ENCODE measurements around the gene TNNC2.
"Not testable (repeated sequence)": the region's sequence is repeated elsewhere in the genome, so short reads cannot be mapped to it uniquely, and the experiment has no call there.

The TNNC2 gene

DNA sequence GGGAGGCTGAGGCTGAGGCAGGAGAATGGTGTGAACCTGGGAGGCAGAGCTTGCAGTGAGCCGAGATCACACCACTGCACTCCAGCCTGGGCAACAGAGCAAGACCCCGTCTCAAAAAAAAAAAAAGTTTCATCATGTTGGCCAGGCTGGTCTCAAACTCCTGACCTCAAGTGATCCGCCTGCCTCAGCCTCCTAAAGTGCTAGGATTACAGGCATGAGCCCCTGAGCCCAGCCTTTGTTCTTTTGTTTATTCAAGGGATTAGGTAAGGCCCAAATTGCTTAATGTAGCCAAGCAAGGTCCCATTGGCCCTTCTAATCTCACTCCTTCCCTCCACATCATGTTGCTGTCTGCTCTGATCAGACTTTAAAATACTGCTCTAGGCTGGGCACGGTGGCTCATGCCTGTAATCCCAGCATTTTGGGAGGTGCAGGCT lies 2.6 kb upstream of the TNNC2 start:
- not testable (repeated sequence) for H3K4me1 ChIP-seq (ENCODE audit: control insufficient read depth, low read depth, low read length); H2BK120ac ChIP-seq (ENCODE audit: low read depth, low read length); H3K79me1 ChIP-seq (ENCODE audit: low read length); H3K36me3 ChIP-seq (ENCODE audit: control insufficient read depth, insufficient read depth, low read length); H4K8ac ChIP-seq (ENCODE audit: low read depth, low read length); H3K18ac ChIP-seq (ENCODE audit: low read length); H3K23ac ChIP-seq (ENCODE audit: low read length); H3K27ac ChIP-seq (ENCODE audit: low read depth, low read length); H2BK15ac ChIP-seq (replicated peaks; ENCODE audit: low read depth); DNase-seq; H3K4me2 ChIP-seq (ENCODE audit: low read length); H3K4ac ChIP-seq (ENCODE audit: low read depth, low read length); H3K56ac ChIP-seq (ENCODE audit: low read length); H3K4me3 ChIP-seq (ENCODE audit: low read length); H3K9ac ChIP-seq (ENCODE audit: low read length); H2AK5ac ChIP-seq (ENCODE audit: low read length); H2BK5ac ChIP-seq (ENCODE audit: low read length); H4K5ac ChIP-seq (ENCODE audit: low read length); H3K27me3 ChIP-seq (ENCODE audit: insufficient read depth, low read length, poor library complexity); H3K79me2 ChIP-seq (ENCODE audit: control insufficient read depth, insufficient read depth, low read length)
- no CpG with 5 or more reads among the region's 4 CpGs for WGBS (ENCODE audit: extremely low coverage, insufficient coverage, low lambda C conversion rate)

DNA sequence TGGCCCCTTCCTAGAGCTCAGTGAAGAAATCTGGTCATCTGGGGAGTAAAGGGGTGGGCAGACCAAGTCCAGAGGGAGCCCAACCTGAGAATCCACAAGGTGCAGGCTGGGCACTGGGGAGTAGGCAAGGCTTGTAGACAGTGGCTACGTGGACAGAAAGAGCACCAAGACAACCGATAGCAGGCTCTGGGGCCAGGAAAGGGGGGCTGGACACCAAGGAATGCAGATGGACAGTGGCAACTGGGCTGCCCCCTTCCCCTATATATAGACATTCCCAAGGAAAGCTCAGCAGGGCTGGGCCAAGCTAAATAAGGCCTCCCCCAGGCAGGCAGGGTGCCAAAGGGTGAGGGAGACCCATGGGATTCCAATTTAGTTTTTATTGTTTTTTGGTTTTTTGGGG lies 1.5 kb upstream of the TNNC2 start:
- H3K4me3 ChIP-seq (ENCODE audit: low read length), result no peak overlapping the region
- no peak overlapping the region for H3K18ac ChIP-seq (ENCODE audit: low read length)
- no peaks in the 10 kb centered on the region for H3K79me2 ChIP-seq (ENCODE audit: control insufficient read depth, insufficient read depth, low read length)
- no peak overlapping the region for H2BK15ac ChIP-seq (replicated peaks; ENCODE audit: low read depth)
- no CpG with 5 or more reads among the region's 2 CpGs for WGBS (ENCODE audit: extremely low coverage, insufficient coverage, low lambda C conversion rate)
- no peak overlapping the region for H3K4ac ChIP-seq (ENCODE audit: low read depth, low read length)
- no peaks in the 10 kb centered on the region for H3K4me1 ChIP-seq (ENCODE audit: control insufficient read depth, low read depth, low read length)
- no peak for DNase-seq
- H3K36me3 ChIP-seq (ENCODE audit: control insufficient read depth, insufficient read depth, low read length), result no peaks in the 10 kb centered on the region
- no peak overlapping the region for H4K5ac ChIP-seq (ENCODE audit: low read length)
- no peak overlapping the region for H3K4me2 ChIP-seq (ENCODE audit: low read length)
- no peaks in the 10 kb centered on the region for H3K27me3 ChIP-seq (ENCODE audit: insufficient read depth, low read length, poor library complexity)
- H3K9ac ChIP-seq (ENCODE audit: low read length), result no peak overlapping the region
- H4K8ac ChIP-seq (ENCODE audit: low read depth, low read length), result no peak overlapping the region
- no peaks in the 10 kb centered on the region for H3K79me1 ChIP-seq (ENCODE audit: low read length)
- H2BK120ac ChIP-seq (ENCODE audit: low read depth, low read length), result no peak overlapping the region
- no peak overlapping the region for H3K56ac ChIP-seq (ENCODE audit: low read length)
- no peak overlapping the region for H3K27ac ChIP-seq (ENCODE audit: low read depth, low read length)
- no peak overlapping the region for H2BK5ac ChIP-seq (ENCODE audit: low read length)
- no peak overlapping the region for H3K23ac ChIP-seq (ENCODE audit: low read length)
- no peak overlapping the region for H2AK5ac ChIP-seq (ENCODE audit: low read length)

DNA sequence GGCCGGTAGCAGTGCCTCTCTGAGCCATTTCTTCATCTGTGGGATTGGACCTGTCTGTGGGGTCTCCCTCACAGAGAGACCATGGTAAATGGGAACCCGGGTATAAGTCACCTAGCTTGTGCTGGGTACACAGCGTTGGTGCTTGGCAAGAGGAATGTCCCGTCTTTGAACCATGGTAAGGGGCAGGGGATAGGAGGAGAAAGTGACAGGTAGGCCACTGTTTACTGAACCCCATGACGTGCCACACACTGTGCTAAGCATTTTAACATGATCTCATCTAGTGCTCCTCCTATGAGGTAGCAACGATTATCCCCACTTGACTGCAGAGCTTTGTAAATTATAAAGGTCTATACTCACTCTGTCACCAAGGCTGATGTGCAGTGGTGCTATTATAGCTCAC lies 600 bp upstream of the TNNC2 start:
- Histone ChIP-seq H2AK5ac (ENCODE audit: low read length) (no peak overlapping the region), H3K4me1 (ENCODE audit: control insufficient read depth, low read depth, low read length) (no peaks in the 10 kb centered on the region), H3K79me1 (ENCODE audit: low read length) (no peaks in the 10 kb centered on the region), H3K18ac (ENCODE audit: low read length) (no peak overlapping the region), H4K5ac (ENCODE audit: low read length) (no peak overlapping the region), H3K4me2 (ENCODE audit: low read length) (no peak overlapping the region), H2BK120ac (ENCODE audit: low read depth, low read length) (no peak overlapping the region), H4K8ac (ENCODE audit: low read depth, low read length) (no peak overlapping the region), H3K79me2 (ENCODE audit: control insufficient read depth, insufficient read depth, low read length) (no peaks in the 10 kb centered on the region), H2BK15ac (replicated peaks; ENCODE audit: low read depth) (no peak overlapping the region), H3K4ac (ENCODE audit: low read depth, low read length) (no peak overlapping the region), H3K27ac (ENCODE audit: low read depth, low read length) (no peak overlapping the region), H3K9ac (ENCODE audit: low read length) (no peak overlapping the region), H3K27me3 (ENCODE audit: insufficient read depth, low read length, poor library complexity) (no peaks in the 10 kb centered on the region), H3K4me3 (ENCODE audit: low read length) (no peak overlapping the region), H3K36me3 (ENCODE audit: control insufficient read depth, insufficient read depth, low read length) (no peaks in the 10 kb centered on the region), H3K56ac (ENCODE audit: low read length) (no peak overlapping the region), H3K23ac (ENCODE audit: low read length) (no peak overlapping the region), H2BK5ac (ENCODE audit: low read length) (no peak overlapping the region)
- WGBS (ENCODE audit: extremely low coverage, insufficient coverage, low lambda C conversion rate), result no CpG with 5 or more reads among the region's 6 CpGs
- no peak for DNase-seq

DNA sequence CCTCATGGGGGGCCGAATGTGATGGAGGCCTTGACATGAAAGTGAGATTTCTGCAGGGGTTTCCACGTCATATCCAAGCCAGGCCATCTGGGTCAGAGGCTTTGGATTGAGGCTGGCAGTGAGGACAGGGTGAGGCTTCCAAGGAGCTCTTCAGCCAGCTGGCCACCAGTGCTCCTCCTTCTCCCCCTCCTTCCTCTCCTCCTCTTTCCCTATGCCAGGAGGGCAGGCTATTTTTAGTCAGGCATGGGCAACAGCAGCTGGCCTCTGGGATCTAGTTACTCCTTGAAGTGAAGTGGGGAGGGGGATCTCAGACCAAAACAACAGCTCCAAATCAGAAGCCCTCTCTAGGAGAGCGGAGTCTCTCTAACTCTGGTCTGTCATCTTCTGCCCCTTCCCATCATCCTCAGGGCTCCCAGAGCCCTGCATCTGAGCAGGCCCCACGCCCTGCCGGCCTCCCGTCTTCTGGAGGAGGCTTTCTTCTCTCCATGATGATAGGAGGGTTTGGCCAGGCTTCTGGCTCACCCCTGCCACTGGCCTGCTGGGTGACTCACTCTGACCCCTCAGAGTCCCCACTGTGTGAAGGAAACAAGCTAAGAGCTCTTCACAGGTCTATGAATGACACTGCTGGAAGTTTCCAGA lies 612 bp downstream of the TNNC2 start:
- H3K27ac ChIP-seq (ENCODE audit: low read depth, low read length), result no peak overlapping the region
- no peak overlapping the region for H3K4ac ChIP-seq (ENCODE audit: low read depth, low read length)
- no peak overlapping the region for H3K56ac ChIP-seq (ENCODE audit: low read length)
- no CpG with 5 or more reads among the region's 6 CpGs for WGBS (ENCODE audit: extremely low coverage, insufficient coverage, low lambda C conversion rate)
- H4K5ac ChIP-seq (ENCODE audit: low read length), result no peak overlapping the region
- no peaks in the 10 kb centered on the region for H3K79me1 ChIP-seq (ENCODE audit: low read length)
- H2BK120ac ChIP-seq (ENCODE audit: low read depth, low read length), result no peak overlapping the region
- H3K4me3 ChIP-seq (ENCODE audit: low read length), result no peak overlapping the region
- no peak overlapping the region for H3K4me2 ChIP-seq (ENCODE audit: low read length)
- H3K79me2 ChIP-seq (ENCODE audit: control insufficient read depth, insufficient read depth, low read length), result no peaks in the 10 kb centered on the region
- no peak overlapping the region for H3K9ac ChIP-seq (ENCODE audit: low read length)
- no peak overlapping the region for H2AK5ac ChIP-seq (ENCODE audit: low read length)
- peak; percentile 42 for DNase-seq
- no peak overlapping the region for H4K8ac ChIP-seq (ENCODE audit: low read depth, low read length)
- H3K23ac ChIP-seq (ENCODE audit: low read length), result no peak overlapping the region
- no peaks in the 10 kb centered on the region for H3K36me3 ChIP-seq (ENCODE audit: control insufficient read depth, insufficient read depth, low read length)
- no peak overlapping the region for H2BK5ac ChIP-seq (ENCODE audit: low read length)
- H3K18ac ChIP-seq (ENCODE audit: low read length), result no peak overlapping the region
- H2BK15ac ChIP-seq (replicated peaks; ENCODE audit: low read depth), result no peak overlapping the region
- no peaks in the 10 kb centered on the region for H3K27me3 ChIP-seq (ENCODE audit: insufficient read depth, low read length, poor library complexity)
- H3K4me1 ChIP-seq (ENCODE audit: control insufficient read depth, low read depth, low read length), result no peaks in the 10 kb centered on the region

DNA sequence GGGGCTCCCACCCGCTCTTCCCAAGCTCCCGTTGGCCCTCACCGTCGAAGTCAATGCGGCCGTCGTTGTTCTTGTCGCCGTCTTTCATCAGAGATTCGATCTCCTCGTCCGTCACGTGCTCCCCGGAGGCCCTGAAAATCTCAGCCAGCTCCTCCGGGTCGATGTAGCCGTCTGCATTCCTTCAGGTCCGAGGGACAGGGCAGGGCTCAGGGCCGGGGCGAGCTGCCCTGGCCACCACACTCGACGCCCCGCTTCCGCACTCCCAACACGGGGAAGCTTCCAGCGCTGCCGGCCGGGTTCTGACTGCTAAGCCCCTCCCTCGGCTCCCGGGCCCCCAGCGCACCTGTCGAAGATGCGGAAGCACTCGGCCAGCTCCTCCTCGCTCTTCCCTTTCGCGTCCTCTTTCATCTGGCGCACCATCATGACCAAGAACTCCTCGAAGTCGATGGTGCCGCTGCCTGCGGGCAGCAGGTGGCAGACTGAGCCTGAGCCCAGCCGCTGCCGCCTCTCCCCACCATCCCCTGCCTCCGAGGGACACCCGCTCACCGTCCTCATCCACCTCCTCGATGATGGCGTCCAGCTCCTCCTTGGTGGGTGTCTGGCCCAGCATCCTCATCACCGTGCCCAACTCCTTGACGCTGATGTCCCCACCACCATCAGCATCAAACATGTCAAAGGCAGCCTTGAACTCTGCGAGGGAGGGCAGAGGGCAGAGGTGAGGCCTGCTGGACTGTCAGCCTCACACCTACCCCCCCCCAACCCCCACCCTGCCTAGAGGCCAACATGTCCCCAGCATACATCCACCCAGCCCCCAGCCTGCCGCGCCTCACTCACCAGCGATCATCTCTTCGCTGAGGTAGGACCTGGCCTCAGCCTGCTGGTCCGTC lies 2.9 kb downstream of the TNNC2 start:
- no peak overlapping the region for H4K5ac ChIP-seq (ENCODE audit: low read length)
- H3K79me1 ChIP-seq (ENCODE audit: low read length), result no peaks in the 10 kb centered on the region
- peak overlapping the region; percentile 12 for H3K56ac ChIP-seq (ENCODE audit: low read length)
- H4K8ac ChIP-seq (ENCODE audit: low read depth, low read length), result no peak overlapping the region
- H3K4me1 ChIP-seq (ENCODE audit: control insufficient read depth, low read depth, low read length), result no peaks in the 10 kb centered on the region
- peak overlapping the region; percentile 23 for H3K4me2 ChIP-seq (ENCODE audit: low read length)
- H3K27ac ChIP-seq (ENCODE audit: low read depth, low read length), result no peak overlapping the region
- no peak overlapping the region for H2BK15ac ChIP-seq (replicated peaks; ENCODE audit: low read depth)
- no peak overlapping the region for H2AK5ac ChIP-seq (ENCODE audit: low read length)
- peak; percentile 85 for DNase-seq
- H3K23ac ChIP-seq (ENCODE audit: low read length), result no peak overlapping the region
- H2BK5ac ChIP-seq (ENCODE audit: low read length), result no peak overlapping the region
- H3K27me3 ChIP-seq (ENCODE audit: insufficient read depth, low read length, poor library complexity), result no peaks in the 10 kb centered on the region
- no peak overlapping the region for H2BK120ac ChIP-seq (ENCODE audit: low read depth, low read length)
- no peaks in the 10 kb centered on the region for H3K36me3 ChIP-seq (ENCODE audit: control insufficient read depth, insufficient read depth, low read length)
- no CpG with 5 or more reads among the region's 57 CpGs for WGBS (ENCODE audit: extremely low coverage, insufficient coverage, low lambda C conversion rate)
- no peak overlapping the region for H3K4me3 ChIP-seq (ENCODE audit: low read length)
- H3K9ac ChIP-seq (ENCODE audit: low read length), result no peak overlapping the region
- no peaks in the 10 kb centered on the region for H3K79me2 ChIP-seq (ENCODE audit: control insufficient read depth, insufficient read depth, low read length)
- no peak overlapping the region for H3K18ac ChIP-seq (ENCODE audit: low read length)
- no peak overlapping the region for H3K4ac ChIP-seq (ENCODE audit: low read depth, low read length)
